ENCODE results near the gene SH3GLB1. TPM values are rescaled to one million over a fixed set of nuclear protein-coding genes. Genes with fewer than 3 reads are reported as not detected.
"Not testable (repeated sequence)": the region's sequence is repeated elsewhere in the genome, so short reads cannot be mapped to it uniquely, and the experiment has no call there.

SH3GLB1 gene
- total RNA-seq, 4 donors from 2014 or later = 56.2 to 73.1 (median 61.8) TPM

DNA sequence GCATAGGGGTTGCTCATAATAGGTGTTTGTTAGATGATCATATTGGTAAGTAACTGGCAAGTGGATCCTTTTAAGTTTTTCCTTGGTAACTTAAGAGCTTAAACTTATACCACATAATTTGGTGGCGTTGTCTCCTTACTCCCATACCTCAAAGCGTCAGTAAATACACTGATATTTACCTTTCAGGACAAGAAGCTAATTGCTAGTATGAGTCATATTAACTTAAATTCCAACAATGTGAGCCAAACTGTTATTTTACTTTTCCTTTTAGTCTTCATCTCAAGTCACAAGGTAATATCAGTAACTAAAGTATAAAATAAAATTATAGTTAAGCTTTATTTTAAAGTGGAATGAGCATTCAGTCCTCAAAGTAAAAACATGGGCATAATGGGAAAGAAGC, 9.0 kb upstream of the SH3GLB1 start:
- 87% methylated on average over 2 of the region's 2 CpGs for WGBS
- DNase-seq (ENCODE audit: extremely low spot score) = no peak
- no peaks in the 10 kb centered on the region for H3K36me3 ChIP-seq
- no peak overlapping the region for H3K4me3 ChIP-seq
- no peaks in the 10 kb centered on the region for H3K9me3 ChIP-seq
- intact Hi-C loops (cut with DNase I) = no loop called here
- no peak overlapping the region for H3K27ac ChIP-seq (replicated peaks in 1 of 4)
- TF ChIP-seq EP300 (IDR thresholded peaks at IDR 0.05) (no peak), POLR2A (IDR thresholded peaks at IDR 0.05; ENCODE audit: low read depth) (no peak), POLR2AphosphoS5 (IDR thresholded peaks at IDR 0.05) (no peak)
- TF ChIP-seq, protein P1, sequence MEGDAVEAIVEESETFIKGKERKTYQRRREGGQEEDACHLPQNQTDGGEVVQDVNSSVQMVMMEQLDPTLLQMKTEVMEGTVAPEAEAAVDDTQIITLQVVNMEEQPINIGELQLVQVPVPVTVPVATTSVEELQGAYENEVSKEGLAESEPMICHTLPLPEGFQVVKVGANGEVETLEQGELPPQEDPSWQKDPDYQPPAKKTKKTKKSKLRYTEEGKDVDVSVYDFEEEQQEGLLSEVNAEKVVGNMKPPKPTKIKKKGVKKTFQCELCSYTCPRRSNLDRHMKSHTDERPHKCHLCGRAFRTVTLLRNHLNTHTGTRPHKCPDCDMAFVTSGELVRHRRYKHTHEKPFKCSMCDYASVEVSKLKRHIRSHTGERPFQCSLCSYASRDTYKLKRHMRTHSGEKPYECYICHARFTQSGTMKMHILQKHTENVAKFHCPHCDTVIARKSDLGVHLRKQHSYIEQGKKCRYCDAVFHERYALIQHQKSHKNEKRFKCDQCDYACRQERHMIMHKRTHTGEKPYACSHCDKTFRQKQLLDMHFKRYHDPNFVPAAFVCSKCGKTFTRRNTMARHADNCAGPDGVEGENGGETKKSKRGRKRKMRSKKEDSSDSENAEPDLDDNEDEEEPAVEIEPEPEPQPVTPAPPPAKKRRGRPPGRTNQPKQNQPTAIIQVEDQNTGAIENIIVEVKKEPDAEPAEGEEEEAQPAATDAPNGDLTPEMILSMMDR (IDR thresholded peaks at IDR 0.05) = no peak
- H3K27me3 ChIP-seq = no peaks in the 10 kb centered on the region
- H3K4me1 ChIP-seq = no peaks in the 10 kb centered on the region

- TF ChIP-seq POLR2A (IDR thresholded peaks at IDR 0.05; ENCODE audit: low read depth) (no peak), POLR2AphosphoS5 (IDR thresholded peaks at IDR 0.05) (no peak), EP300 (IDR thresholded peaks at IDR 0.05) (no peak)
- TF ChIP-seq, protein P1 (IDR thresholded peaks at IDR 0.05) = no peak
- Histone ChIP-seq H3K27ac (replicated peaks in 1 of 4) (no peak overlapping the region), H3K9me3 (no peaks in the 10 kb centered on the region), H3K4me3 (no peak overlapping the region), H3K27me3 (no peaks in the 10 kb centered on the region), H3K36me3 (no peaks in the 10 kb centered on the region), H3K4me1 (no peaks in the 10 kb centered on the region)
- 73% methylated on average over 1 of the region's 1 CpG for WGBS
- DNase-seq (ENCODE audit: extremely low spot score) = no peak
- intact Hi-C loops (cut with DNase I) = no loop called here
Measured at GRCh38 chr1:86696522-86696921, 7.9 kb upstream of the SH3GLB1 start.

DNA sequence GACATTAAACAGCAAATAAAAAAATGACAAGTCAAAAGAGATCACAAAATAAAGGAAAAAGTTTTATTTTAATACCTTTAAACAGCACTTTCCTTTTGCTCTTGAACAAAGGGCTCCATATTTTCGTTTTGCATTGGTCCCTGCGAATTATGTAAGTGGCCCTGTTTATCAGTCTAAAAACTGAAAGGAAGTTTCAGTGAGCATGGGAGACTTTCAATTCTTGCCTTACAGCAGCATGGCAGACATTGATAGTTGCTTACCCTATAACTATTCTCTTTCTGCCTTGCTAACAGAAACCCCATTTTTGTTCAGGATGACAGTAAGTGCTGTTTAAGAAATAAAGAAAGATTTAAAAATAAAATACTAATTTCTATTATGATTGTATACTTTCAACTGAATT, 5.2 kb upstream of the SH3GLB1 start:
- TF ChIP-seq, protein P1 (IDR thresholded peaks at IDR 0.05) = no peak
- TF ChIP-seq POLR2AphosphoS5 (IDR thresholded peaks at IDR 0.05) = no peak
- no peak for TF ChIP-seq EP300 (IDR thresholded peaks at IDR 0.05)
- no peak for TF ChIP-seq POLR2A (IDR thresholded peaks at IDR 0.05; ENCODE audit: low read depth)
- DNase-seq (ENCODE audit: extremely low spot score) = no peak
- Histone ChIP-seq H3K27ac (replicated peaks in 1 of 4) (no peak overlapping the region), H3K4me1 (peaks cover 6 to 10% (median 8%) of the 10 kb centered on the region in 4 donors), H3K9me3 (no peaks in the 10 kb centered on the region), H3K27me3 (no peaks in the 10 kb centered on the region), H3K4me3 (no peak overlapping the region), H3K36me3 (no peaks in the 10 kb centered on the region)
- WGBS = 72% methylated on average over 2 of the region's 2 CpGs
- intact Hi-C loops (cut with DNase I) = no loop called here

GRCh38 chr1:86701731-86702130, 2.6 kb upstream of the SH3GLB1 start:
- WGBS = 58% methylated on average over 1 of the region's 1 CpG
- no peak for TF ChIP-seq EP300 (IDR thresholded peaks at IDR 0.05)
- TF ChIP-seq, protein P1 (IDR thresholded peaks at IDR 0.05) = no peak
- no peak for TF ChIP-seq POLR2AphosphoS5 (IDR thresholded peaks at IDR 0.05)
- Histone ChIP-seq H3K9me3 (no peaks in the 10 kb centered on the region), H3K4me1 (peaks cover 12 to 21% (median 18%) of the 10 kb centered on the region in 4 donors), H3K27ac (replicated peaks in 1 of 4) (no peak overlapping the region), H3K4me3 (no peak overlapping the region), H3K27me3 (no peaks in the 10 kb centered on the region), H3K36me3 (no peaks in the 10 kb centered on the region)
- intact Hi-C loops (cut with DNase I) = loop anchor here (10.0 kb wide), 3 partner anchors 213 to 383 kb away; partner anchors contain the start of genes HS2ST1, ODF2L and SELENOF
- no peak for DNase-seq (ENCODE audit: extremely low spot score)

GRCh38 chr1:86702954-86703494, 1.4 kb upstream of the SH3GLB1 start:
- H3K36me3 ChIP-seq; DNase-seq (ENCODE audit: extremely low spot score); H3K27ac ChIP-seq (replicated peaks in 1 of 4); H3K27me3 ChIP-seq; H3K4me3 ChIP-seq; H3K9me3 ChIP-seq: not testable (repeated sequence)
- intact Hi-C loops (cut with DNase I) = loop anchor here (10.0 kb wide), 3 partner anchors 212 to 382 kb away; partner anchors contain the start of genes HS2ST1, ODF2L and SELENOF
- 93% methylated on average over 5 of the region's 5 CpGs for WGBS
- peaks cover 25 to 34% (median 31%) of the 10 kb centered on the region in 4 donors for H3K4me1 ChIP-seq

Measured in esophagus muscularis mucosa (tissue), 4 donors.